Neural cell (in vitro differentiated cells): ENCODE results near the gene TNC.

Experiments
- CTCF ChIP-seq: fragments of 450-650 bp; IDR thresholded peaks from 2 replicates; pipeline ENCODE4 v1.5.1; 2014; ENCODE audit warnings: antibody characterized with exemption, mild to moderate bottlenecking, moderate library complexity; ENCODE audit not compliant: poor library complexity, severe bottlenecking
- EP300 ChIP-seq: fragments of 450-650 bp; conservative IDR thresholded peaks from 2 replicates; pipeline ENCODE4 v1.6.1; 2014; ENCODE audit warnings: antibody characterized with exemption, mild to moderate bottlenecking, moderate library complexity; ENCODE audit not compliant: poor library complexity, severe bottlenecking
- EZH2 ChIP-seq: fragments of 200-600, 300-800 bp; shearing (Covaris generic), sonication (generic); IDR thresholded peaks from 2 replicates; pipeline ENCODE4 v1.6.1; 2014; ENCODE audit warnings: antibody characterized with exemption, low read length, borderline replicate concordance, mild to moderate bottlenecking; ENCODE audit not compliant: insufficient read depth, poor library complexity, severe bottlenecking
- MXI1 ChIP-seq: fragments of 450-650 bp; conservative IDR thresholded peaks from 2 replicates; pipeline ENCODE4 v1.6.1; 2014; ENCODE audit warnings: antibody characterized with exemption, mild to moderate bottlenecking; ENCODE audit not compliant: poor library complexity, severe bottlenecking
- POLR2AphosphoS5 ChIP-seq: IDR thresholded peaks from 2 replicates; pipeline ENCODE4 v1.6.1; 2012
- RAD21 ChIP-seq: fragments of 450-650 bp; conservative IDR thresholded peaks from 2 replicates; pipeline ENCODE4 v1.6.1; 2014; ENCODE audit warnings: antibody characterized with exemption, mild to moderate bottlenecking, moderate library complexity
- REST ChIP-seq: IDR thresholded peaks from 2 replicates; pipeline ENCODE4 v1.6.1; 2012; ENCODE audit warnings: borderline replicate concordance
- SMC3 ChIP-seq: fragments of 450-650 bp; conservative IDR thresholded peaks from 2 replicates; pipeline ENCODE4 v1.6.1; 2014; ENCODE audit warnings: antibody characterized with exemption, mild to moderate bottlenecking, moderate library complexity; ENCODE audit not compliant: poor library complexity
- TAF1 ChIP-seq: IDR thresholded peaks from 2 replicates; pipeline ENCODE4 v1.6.1; 2012; ENCODE audit warnings: low read depth

GRCh38 chr9:115022760-115023434 is 95.1 kb downstream of the TNC start:
- TF ChIP-seq CTCF (no peak), RAD21 (no peak), POLR2AphosphoS5 (no peak), EZH2 (no peak), TAF1 (no peak), EP300 (no peak), SMC3 (no peak), REST (no peak), MXI1 (no peak)
